ENCODE measurements around the gene SLC2A9. TPM values are rescaled to one million over a fixed set of nuclear protein-coding genes. Genes with fewer than 3 reads are reported as not detected.

Gene SLC2A9
- total and polyA plus RNA-seq, 2 of the 4 experiments (the other 2 are of a cell fraction): 0.72 to 2.1 TPM

- no peak for TF ChIP-seq MXI1 (IDR thresholded peaks at IDR 0.05; ENCODE audit: borderline replicate concordance, low read depth, low read length)
- no peak for TF ChIP-seq FOS (IDR thresholded peaks at IDR 0.05; ENCODE audit: low read depth, low read length)
- TF ChIP-seq NFE2L2 (IDR thresholded peaks at IDR 0.05; ENCODE audit: low read depth, low read length): no peak
- TF ChIP-seq POLR2A (IDR thresholded peaks at IDR 0.05; ENCODE audit: low read depth, low read length): no peak
- TF ChIP-seq MAZ (IDR thresholded peaks at IDR 0.05; ENCODE audit: borderline replicate concordance, low read depth, low read length): no peak
- Histone ChIP-seq H3K36me3 (ENCODE audit: control insufficient read depth, insufficient read depth, low read length) (no peaks in the 10 kb centered on the region), H2BK15ac (ENCODE audit: low read depth, low read length) (no peak overlapping the region), H2AK9ac (replicated peaks; ENCODE audit: low read depth, low read length, poor library complexity) (no peak overlapping the region), H4K91ac (ENCODE audit: insufficient read depth, low read depth, low read length) (no peak overlapping the region), H2AK5ac (ENCODE audit: low read depth, low read length) (no peak overlapping the region), H3K4me2 (ENCODE audit: low read depth, low read length) (no peak overlapping the region), H3K27me3 (ENCODE audit: control insufficient read depth, insufficient read depth, low read length) (no peaks in the 10 kb centered on the region; the same call in 1 of the 2 replicates), H4K5ac (ENCODE audit: low read depth, low read length) (no peak overlapping the region), H2BK20ac (ENCODE audit: low read depth, low read length) (no peak overlapping the region), H3K14ac (replicated peaks; ENCODE audit: low read depth, low read length) (no peak overlapping the region), H4K20me1 (ENCODE audit: insufficient read depth, low read length) (no peaks in the 10 kb centered on the region), H3K56ac (ENCODE audit: extremely low read depth, insufficient read depth, low read length) (no peak overlapping the region), H3K4ac (ENCODE audit: low read depth, low read length) (no peak overlapping the region), H2BK5ac (ENCODE audit: low read depth, low read length, poor library complexity, severe bottlenecking) (no peak overlapping the region), H4K8ac (ENCODE audit: low read depth in 2 of 2, low read length in 2 of 2) (no peak overlapping the region), H3K9me1 (ENCODE audit: insufficient read depth, low read length) (no peaks in the 10 kb centered on the region), H3K9ac (ENCODE audit: low read depth, low read length) (no peak overlapping the region), H3K4me3 (ENCODE audit: insufficient read depth, low read depth, low read length) (no peak overlapping the region), H2AFZ (replicated peaks; ENCODE audit: low read length, poor library complexity) (peak overlapping the region; percentile 2), H3K9me3 (ENCODE audit: control insufficient read depth, insufficient read depth, low read length) (no peaks in the 10 kb centered on the region), H2BK120ac (ENCODE audit: low read depth, low read length) (no peak overlapping the region), H3K4me1 (ENCODE audit: control insufficient read depth, insufficient read depth, low read length) (no peaks in the 10 kb centered on the region), H3K27ac (ENCODE audit: insufficient read depth, low read length) (no peak overlapping the region), H3K79me1 (ENCODE audit: low read depth in 1 of 2, low read length in 2 of 2) (no peaks in the 10 kb centered on the region), H3K23ac (ENCODE audit: low read depth, low read length) (no peak overlapping the region), H3K18ac (ENCODE audit: low read depth, low read length) (no peak overlapping the region)
- ATAC-seq (ENCODE audit: low read depth) (no peak), DNase-seq (no peak)
- in situ Hi-C loops (cut with MboI; ENCODE audit: low sequenced_read_pairs): no loop called here
- WGBS, 2 experiments (ENCODE audit: extremely low coverage in 2 of 2, insufficient read length in 1 of 2): no CpG with 5 or more reads among the region's 3 CpGs
- CTCF ChIA-PET: no interaction called here
- no TSS peak for BruUV-seq (replicated peaks)
- POLR2A ChIA-PET (ENCODE audit: unreplicated experiment): no interaction called here
- intact Hi-C loops (cut with micrococcal nuclease): no loop called here
- dilution Hi-C loops (cut with HindIII; ENCODE audit: low sequenced_read_pairs, unreplicated experiment): no loop called here
Observed at GRCh38 chr4:9913846-9914245, 107.5 kb downstream of the SLC2A9 start.
